H1 (cell line): ENCODE results near the gene GRK5. TPM values are rescaled to one million over a fixed set of nuclear protein-coding genes. Genes with fewer than 3 reads are reported as not detected.

Experiments used
- GABPA ChIP-seq: IDR thresholded peaks from 2 replicates; pipeline ENCODE4 v1.6.1; 2011; ENCODE audit warnings: mild to moderate bottlenecking, low read length, moderate library complexity, borderline replicate concordance; ENCODE audit not compliant: insufficient read depth
- PHF8 ChIP-seq: fragments of 200-600 bp; sonication (generic); conservative IDR thresholded peaks from 2 replicates; pipeline ENCODE4 v1.7.1; 2012; ENCODE audit warnings: low read depth, mild to moderate bottlenecking, inconsistent platforms, low read length, moderate library complexity
- POU5F1 ChIP-seq: IDR thresholded peaks from 2 replicates; pipeline ENCODE4 v1.6.1; 2011; ENCODE audit warnings: low read depth, mild to moderate bottlenecking, low read length, moderate library complexity
- RAD21 ChIP-seq, 2 experiments: IDR thresholded peaks in 1 of 2; conservative IDR thresholded peaks in 1 of 2; 2 replicates each; pipeline ENCODE4 v1.6.1; 2011; ENCODE audit warnings: low read depth in 2 of 2, low read length in 2 of 2, improper control_type of control experiment in 1 of 2, inconsistent platforms in 1 of 2, mild to moderate bottlenecking in 1 of 2, moderate library complexity in 1 of 2
- SIN3A ChIP-seq, 2 experiments: IDR thresholded peaks in 1 of 2; conservative IDR thresholded peaks in 1 of 2; 2 replicates each; pipeline ENCODE4 v1.6.1; 2011 to 2012; ENCODE audit warnings: low read length in 2 of 2, improper control_type of control experiment in 1 of 2, low read depth in 1 of 2, mild to moderate bottlenecking in 1 of 2
- SIRT6 ChIP-seq: IDR thresholded peaks from one replicate; pipeline ENCODE4 v1.7.1; 2012; ENCODE audit warnings: low read length, inconsistent platforms
- SIX5 ChIP-seq: IDR thresholded peaks from 2 replicates; pipeline ENCODE4 v1.6.1; 2011; ENCODE audit warnings: mild to moderate bottlenecking, low read depth, low read length
- SRF ChIP-seq: IDR thresholded peaks from 2 replicates; pipeline ENCODE4 v1.6.1; 2011; ENCODE audit warnings: mild to moderate bottlenecking, low read depth, low read length, moderate library complexity
- TEAD4 ChIP-seq: IDR thresholded peaks from 2 replicates; pipeline ENCODE4 v1.6.1; 2012; ENCODE audit warnings: low read depth, low read length, inconsistent platforms, mixed read lengths
- polyA plus RNA-seq, 7 experiments: library from polyadenylated mRNA; depleted of rRNA in 3 of 7; stranded (reverse) in 5 of 7; unstranded in 2 of 7; fragments of >200 nt in 5 of 7; fragments of 200-250 nt in 2 of 7; gene quantifications; 1 replicate in 5 of 7; 2 replicates in 1 of 7; 4 replicates in 1 of 7; pipeline versions ENCODE4 v1.2.1 to v1.2.3, GENCODE V29; 2011 to 2013; ENCODE audit warnings: missing spikeins in 2 of 7, mixed read lengths in 2 of 7
- total RNA-seq: library from RNA; stranded (reverse); fragmentation: NEBNext Ultra II Directional; extraction: Animal tissue kit (Norgen Biotek cat#: 25700); gene quantifications from 2 replicates; pipeline ENCODE4 v1.2.1, GENCODE V29; 2021

Gene GRK5
- total and polyA plus RNA-seq, 2 of the 8 experiments (the other 6 are each of a cell fraction or from before 2014, with no cell fraction given), result 0.54 to 2.5 TPM

GRCh38 chr10:119412244-119413092, 205.1 kb downstream of the GRK5 start (continued):
- TF ChIP-seq SRF (no peak), RAD21 (IDR thresholded peaks at IDR 0.05 in 1 of 2, conservative IDR thresholded peaks at IDR 0.05 in 1 of 2; ENCODE audit: low read depth in 2 of 2, low read length in 2 of 2) (no peak), SIN3A (conservative IDR thresholded peaks at IDR 0.05 in 1 of 2, IDR thresholded peaks at IDR 0.05 in 1 of 2; ENCODE audit: low read depth in 1 of 2, low read length in 2 of 2) (no peak), SIRT6 (no peak), SIX5 (no peak), PHF8 (no peak), POU5F1 (no peak), GABPA (no peak), TEAD4 (no peak)
